DMS114 treated with DMSO at 0.1 percent for 48 hours (cell line): Measurements from ENCODE around the gene IQGAP2.
"Not testable (repeated sequence)": the region's sequence is repeated elsewhere in the genome, so short reads cannot be mapped to it uniquely, and the experiment has no call there.

Experiments used
- DNase-seq: peaks from one replicate; lab custom pipeline; 2025; ENCODE audit not compliant: unreplicated experiment; lab: John Stamatoyannopoulos, UW

Gene IQGAP2

DNA sequence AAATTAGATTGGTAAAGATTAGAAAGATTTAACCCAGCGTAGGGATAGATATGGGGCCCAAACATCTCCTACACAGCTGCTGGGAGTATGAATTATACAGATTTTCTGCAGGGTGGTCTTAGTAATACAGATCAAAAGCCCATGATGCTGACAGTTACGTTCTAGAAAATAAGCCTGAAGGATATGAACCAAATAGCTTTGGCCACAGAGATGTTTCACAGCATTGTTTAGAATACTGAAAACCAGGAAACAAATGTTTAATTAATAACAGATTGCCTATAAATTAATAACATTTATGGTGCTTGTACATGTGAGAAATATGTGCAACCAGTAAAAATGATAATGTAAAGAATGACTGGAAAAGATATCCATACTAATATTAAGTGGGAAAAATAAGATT is 195.4 kb downstream of the IQGAP2 start:
- no peak for DNase-seq

DNA sequence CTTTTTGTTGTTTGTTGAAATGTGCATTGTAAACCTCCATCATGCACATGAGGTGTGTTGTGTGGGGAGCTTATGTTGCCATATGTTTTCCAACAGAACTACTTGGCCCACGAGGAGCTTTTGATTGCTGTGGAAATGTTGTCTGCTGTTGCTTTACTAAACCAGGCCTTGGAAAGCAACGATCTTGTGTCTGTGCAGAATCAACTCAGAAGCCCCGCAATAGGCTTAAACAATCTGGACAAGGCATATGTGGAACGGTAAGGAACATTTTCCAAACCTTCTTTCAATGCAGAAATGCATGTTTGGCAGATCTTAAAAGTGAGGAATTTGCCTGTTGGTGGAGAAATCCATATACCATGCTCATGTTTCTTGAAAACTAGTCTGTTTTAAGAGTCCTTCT is 197.6 kb downstream of the IQGAP2 start:
- DNase-seq: no peak

DNA sequence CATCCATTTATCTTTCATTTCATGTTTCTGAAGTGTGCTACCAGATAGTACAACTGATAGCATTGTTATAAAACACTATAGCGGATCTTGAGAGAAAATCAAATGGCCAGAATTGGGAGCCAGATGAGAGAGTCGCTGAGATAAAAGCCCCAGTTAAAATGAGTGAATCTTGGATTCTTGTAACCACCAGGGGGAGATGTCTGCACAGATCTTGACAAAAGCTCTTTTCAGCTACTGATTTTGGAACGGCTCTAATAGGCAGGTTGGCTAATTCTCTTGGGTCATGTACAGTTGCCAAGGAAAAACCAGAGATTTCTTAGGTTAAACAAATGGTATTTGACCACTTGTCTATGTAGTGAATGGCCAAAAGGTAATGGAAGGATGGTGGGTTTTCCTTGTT is 198.4 kb downstream of the IQGAP2 start:
- peak; percentile 60 for DNase-seq

DNA sequence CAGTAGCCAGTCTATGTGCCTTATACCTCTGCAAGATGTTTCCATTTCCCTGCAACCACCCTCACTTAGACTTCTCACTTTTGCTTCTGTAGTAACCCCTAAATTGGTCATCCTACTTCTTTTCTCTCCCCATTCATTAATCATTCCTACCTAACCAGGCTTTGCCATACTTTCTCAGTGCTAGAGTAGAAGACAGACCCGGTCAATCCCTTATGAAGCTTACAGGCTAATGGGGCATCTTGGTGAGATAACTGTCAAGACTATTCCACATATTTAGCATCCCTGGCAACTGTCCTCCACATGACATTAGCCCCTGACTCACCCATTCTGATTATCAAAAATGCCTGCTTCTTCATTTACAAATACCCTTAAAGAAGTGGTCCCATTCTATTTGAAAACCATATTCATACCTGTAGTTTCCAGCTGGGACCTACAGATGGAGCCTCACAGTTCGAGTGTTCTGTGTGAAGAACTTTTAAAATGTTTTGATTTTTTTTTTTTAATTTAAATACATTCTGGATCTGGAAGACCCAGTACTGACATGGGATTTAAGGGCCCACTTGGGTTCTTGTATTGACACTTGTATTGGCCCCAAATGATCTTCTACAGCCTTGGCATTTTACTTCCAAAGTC is 199.1 kb downstream of the IQGAP2 start:
- DNase-seq: no peak

DNA sequence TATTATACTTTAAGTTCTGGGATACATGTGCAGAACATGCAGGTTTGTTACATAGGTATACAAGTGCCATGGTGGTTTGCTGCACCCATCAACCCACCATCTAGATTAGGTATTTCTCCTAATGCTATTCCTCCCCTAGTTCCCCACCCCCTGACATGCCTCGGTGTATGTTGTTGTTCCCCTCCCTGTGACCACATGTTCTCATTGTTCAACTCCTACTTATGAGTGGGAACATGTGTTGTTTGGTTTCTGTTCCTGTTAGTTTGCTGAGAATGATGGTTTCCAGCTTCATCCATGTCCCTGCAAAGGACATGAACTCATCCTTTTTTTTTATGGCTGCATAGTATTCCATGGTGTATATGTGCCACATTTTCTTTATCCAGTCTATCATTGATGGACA is 200.9 kb downstream of the IQGAP2 start:
- DNase-seq: not testable (repeated sequence)

DNA sequence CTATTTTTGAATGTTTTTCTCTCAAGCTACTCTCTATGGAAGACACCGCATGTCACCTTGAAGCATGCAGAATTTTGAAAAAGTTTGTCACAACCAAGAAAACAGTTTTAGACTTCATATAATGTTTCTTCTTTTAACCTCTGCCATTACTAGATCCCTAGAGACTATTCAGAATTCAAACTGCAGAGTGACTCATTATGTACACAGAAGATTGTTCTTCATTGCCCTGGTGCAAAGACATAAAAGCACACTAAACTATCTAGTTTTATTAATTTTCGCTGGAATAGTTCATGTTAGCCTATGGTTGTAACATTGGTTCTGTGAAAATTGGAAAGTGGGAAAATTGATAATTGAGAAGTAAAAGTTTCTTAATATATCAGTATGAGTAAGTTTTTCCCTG is 201.8 kb downstream of the IQGAP2 start:
- no peak for DNase-seq

DNA sequence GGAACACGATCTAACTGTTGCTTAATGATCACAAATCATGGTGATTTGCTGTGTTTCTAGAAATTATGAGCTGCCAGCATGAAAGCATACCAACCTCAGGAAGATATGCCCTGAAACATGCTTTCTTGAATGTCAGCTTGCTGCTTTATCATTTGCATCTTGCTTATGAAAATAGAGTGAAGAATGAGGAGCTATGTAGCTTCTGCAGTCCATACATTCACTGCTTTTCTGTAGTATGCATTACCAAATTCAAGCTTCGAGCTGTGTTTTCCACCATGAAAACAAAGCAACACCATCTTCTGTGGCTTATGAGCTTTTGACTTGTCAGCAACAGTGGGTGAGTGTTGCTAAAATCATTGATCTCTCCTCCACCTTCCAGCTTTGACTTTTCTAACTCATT is 203.6 kb downstream of the IQGAP2 start:
- no peak for DNase-seq

DNA sequence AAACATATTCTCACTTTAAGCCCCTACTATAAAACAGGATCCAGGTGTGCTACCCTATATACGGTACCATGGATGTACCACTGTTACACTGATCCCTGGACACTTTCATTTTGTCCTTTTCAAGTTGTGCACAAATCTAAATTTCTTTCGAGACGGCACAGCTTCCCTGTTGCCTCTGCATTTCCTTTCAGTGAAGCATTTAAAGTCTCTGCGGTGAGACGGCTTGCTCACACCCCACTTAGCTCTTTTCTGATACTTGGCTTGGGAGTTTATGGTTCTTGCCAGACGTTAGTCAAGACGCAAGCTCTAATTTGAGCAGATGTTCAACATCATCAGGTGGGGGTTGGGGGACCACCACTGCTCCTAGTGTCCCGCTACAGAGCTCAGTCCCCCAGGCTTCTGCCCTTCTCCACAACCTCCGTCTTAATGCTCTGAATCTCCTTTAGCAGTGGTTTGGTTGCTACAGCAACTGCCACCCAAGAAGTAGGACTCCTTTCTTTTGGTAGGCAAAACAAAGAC is 204.3 kb downstream of the IQGAP2 start:
- DNase-seq: no peak

DNA sequence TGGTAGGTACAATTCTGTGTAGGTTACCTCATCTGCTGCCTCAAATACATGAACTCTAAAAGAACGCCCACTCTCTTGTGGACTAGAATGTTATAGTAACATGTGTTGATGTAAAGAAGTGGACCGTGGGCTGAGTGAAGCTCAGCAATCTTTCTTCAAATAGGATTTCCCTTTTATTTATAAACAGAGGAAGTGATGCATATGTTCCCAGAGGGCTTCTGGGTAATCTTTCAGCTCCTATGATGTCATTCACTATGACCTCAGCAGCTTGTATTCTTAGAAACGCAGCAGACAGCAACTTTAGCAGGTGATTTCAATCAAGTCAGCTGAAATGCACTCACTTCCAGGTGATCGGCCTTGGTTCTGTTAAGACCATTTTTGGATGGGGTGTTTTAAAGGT is 205.7 kb downstream of the IQGAP2 start:
- DNase-seq: no peak

DNA sequence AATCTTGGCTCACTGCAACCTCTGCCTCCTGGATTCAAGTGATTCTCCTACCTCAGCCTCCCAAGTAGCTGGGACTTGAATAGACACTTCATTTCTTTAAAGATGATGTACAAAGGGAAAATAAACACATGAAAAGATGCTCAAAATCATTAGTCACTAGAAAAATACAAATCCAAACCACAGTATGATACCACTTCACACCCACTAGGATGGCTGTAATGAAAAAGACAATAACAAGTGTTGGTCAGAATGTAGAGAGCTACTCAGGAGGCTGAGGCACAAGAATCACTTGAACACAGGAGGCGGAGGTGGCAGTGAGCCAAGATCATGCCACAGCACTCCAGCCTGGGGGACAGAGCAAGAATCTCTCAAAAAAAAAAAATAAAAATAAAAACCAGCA is 207.1 kb downstream of the IQGAP2 start:
- DNase-seq: no peak

DNA sequence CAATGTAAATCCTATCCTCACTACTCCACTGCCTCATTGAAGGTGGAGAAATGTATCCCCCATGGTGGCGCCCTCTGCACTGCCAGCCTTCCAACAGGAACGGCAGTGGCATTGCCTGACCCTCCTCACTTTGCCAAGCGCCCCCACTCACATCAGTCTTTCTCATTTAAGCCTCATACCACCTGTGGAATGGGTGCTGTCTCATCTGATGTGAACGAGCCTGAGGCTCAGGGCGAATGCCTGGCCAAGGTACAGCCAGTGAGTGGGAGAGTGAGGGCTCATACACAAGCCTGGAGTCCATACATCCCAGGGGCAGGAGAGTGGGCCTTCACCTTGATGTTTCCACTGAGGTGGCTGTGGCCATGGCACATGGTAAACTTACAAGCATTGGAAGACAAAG is 209.9 kb downstream of the IQGAP2 start:
- no peak for DNase-seq

DNA sequence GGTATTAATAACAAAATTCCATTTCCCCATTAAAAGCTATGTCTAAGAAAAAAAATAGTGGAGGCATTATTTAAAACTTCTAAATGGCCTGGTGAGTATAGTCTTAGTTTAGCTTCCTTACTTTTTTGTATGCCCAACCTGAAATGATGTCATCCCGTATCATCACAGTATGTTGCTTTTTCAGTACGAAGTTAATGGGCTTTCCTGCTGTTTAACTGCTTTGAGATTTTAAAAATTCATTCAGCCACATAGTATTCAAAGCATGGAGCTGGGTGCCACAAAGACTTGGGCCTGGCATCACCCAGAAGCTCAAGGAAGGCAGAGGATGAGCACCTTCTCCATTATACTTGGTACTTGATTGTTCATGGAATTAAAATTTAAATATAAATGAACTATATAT is 212.7 kb downstream of the IQGAP2 start:
- no peak for DNase-seq

DNA sequence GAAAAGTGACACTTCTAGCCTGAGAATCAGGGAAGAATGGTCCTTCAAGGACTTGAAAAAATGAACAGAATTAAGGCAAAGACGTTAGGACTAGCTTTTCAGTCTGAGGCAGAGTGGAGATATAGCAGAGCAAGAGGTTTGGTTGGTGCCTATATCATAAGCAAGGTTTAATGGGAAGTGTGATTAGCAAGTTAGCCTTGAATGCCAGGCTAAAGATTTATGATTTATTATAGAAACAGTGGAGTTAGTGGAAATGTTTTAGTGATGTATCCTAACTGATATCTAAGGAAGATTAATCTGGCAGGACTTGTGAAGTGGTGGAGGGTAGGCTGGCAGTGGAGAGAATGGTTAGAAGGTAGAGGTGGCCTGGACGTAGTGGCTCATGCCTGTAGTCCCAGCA is 213.1 kb downstream of the IQGAP2 start:
- DNase-seq: no peak

DNA sequence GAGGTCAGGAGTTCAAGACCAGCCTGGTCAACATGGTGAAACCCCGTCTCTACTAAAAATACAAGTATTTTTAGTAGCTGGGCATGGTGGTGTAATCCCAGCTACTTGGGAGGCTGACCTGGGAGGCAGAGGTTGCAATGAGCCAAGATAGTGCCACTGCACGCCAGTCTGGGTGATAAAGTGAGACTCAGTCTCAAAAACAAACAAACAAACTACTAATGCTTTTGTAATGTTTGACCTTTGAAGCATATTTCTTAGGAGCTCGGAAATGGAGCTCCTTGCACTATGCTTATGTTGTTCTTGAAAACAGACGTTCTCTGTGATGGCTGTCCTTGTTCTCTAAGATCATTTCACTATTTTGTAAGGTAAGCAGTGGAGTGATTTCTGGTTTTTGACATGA is 214.1 kb downstream of the IQGAP2 start:
- no peak for DNase-seq

DNA sequence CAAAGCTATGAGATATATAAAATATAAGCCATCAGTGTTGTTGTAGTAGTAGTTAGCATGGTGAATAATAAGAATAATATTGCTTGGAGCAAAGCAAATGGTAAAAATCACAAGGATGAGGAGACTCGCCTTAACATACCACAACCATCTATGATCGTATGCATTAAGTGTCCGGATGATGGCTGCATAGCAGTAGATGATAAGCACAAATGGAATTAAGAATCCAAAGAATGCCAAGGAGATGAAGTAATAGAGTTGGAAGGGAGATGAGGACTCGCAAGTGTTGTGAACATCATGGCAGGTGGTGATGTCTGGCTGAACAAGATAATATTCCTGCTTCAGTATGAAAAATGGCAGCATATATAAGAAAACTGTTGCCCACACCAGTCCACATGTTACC is 214.6 kb downstream of the IQGAP2 start:
- no peak for DNase-seq

DNA sequence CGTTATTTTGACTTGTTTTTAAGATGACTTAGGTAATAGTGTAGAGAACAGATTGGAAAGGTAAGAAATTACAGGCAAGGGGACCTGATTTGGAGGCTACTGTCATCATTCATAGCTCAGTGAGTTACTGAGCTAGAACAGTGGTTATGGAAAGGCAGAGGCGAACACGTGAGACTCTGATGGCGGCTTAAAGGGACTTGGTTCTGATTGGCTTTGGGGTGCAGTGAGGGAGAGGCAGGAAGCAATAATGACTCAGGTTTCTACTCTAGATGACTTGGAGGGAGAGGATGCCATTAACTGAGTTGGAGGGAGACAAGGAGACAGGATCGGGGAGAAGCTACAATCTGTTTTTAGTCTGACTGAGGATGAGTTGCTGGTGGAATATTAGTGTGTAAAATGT is 217.1 kb downstream of the IQGAP2 start:
- no peak for DNase-seq

DNA sequence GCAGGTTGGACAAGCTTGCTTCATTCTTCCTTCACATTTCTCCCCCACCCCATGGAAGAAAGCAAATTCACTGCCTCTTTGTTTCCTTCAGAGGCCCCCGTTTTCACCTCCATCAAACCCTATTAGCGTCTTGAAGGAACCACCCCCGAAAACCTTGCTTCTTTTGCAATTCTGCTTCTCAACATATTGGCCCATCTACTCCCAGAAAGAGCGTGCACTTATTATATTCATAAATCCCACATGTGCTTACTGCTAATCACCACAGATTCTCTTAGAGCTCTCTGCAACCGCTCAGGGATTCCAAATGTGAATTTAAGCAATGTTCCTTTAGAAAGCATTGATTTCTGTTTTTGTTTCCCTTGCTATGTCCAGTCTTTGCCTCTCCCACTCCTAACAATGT is 219.0 kb downstream of the IQGAP2 start:
- DNase-seq: no peak

DNA sequence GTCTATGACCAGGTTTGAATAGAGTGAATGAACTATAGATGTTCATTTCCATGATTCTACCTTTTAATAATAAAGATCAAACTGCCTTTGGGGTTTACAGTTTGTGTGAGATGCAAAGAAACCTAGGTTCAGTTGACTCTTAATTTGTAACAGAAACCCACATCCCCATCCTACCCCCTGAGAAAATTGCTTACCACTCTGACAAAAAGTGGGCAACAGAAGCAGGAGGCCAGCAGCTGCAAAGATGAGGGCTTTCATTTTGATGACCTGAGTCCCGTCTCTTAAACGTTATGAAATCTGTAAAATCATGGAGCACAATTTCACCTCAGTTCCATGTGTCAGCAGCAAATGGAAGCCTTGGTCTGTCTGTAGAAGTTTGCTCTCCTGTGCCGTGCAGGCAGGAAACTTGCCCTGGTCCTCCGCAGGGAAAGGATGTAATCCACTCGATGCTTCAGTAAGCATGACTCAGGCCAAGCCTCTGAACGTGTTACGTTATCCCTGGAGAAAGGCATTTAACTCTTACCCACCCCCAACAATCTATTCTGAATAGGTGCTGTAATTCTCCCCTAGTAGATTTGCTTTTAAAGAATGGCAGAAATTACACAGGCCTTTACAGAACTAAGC is 220.0 kb downstream of the IQGAP2 start, which contains the start of gene F2RL2:
F2RL2 (minus strand) TSS at position 431 of the 624 bp plus-strand sequence; CDS start at position 258, 173 bp downstream.
- DNase-seq: no peak

DNA sequence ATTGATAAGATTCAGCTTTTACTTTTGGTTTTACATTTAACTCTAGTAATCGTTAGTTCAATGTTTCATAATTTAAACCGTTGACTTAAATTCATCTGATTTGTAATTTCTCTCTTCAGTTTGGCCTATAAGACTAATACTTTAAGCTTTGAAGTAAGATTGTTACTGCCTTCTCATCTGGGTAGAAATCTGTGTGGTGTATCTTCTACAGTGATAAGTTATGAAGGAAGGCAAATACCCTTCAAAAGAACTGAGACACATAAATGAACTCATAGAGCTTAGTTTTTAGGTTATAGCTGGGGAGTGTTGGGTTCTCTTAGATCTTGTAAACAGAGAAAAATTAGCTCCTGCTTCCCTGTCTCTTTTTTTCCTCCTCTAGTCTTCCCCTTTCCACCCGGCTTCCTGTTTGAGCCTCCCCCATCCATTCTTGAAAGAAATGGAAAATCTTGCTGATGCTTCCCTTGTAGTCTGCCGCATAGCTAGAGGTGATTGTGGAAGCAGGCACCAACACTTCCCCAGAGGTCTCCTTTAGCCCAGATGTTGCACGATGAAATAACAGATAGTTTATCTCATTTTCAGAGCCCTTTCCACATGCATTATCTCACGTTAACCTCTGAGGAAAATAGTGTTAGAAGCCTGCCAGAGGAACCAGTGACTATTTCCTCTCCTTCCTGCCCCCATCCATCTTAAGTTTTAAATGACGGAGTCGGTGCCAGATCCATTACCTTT is 222.2 kb downstream of the IQGAP2 start:
- no peak for DNase-seq

DNA sequence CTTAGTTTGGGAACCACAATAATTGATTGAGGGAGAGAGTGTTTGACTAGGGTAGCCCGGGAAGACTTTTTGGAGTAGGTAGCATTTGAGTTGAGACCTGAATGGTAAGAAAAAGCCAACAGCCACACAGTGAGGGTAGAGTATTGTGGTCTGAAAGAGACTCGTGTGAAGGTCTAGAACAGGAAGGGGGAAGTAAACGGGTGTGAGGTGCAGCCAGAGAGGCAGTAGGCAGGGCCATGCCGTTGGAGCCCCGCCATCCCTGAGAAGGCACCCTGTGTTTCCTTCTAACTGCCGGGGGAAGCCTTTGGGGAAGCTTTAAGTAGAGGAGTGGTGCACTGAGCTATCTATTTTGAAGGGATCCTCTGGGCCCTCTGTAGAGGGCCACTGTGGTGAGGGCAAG is 223.7 kb downstream of the IQGAP2 start:
- DNase-seq: no peak

DNA sequence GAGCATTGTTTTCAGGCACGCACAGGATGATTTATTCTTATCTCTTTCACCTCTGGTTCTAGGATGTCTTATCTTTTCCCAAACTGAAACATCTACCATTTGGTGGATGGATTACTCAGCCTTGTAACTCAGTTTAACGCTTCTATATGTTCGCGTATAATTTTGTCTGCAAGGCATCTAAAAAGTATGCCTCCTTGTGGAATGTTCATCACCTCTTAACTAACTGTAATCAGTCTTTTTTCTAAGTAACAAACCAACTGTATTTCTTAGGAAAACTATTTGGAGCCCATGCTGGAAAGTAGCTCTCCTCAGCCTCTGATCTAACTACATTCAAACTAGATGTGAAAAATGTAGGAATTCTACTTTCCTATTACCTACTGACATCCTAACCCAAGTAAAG is 231.6 kb downstream of the IQGAP2 start:
- DNase-seq: no peak

DNA sequence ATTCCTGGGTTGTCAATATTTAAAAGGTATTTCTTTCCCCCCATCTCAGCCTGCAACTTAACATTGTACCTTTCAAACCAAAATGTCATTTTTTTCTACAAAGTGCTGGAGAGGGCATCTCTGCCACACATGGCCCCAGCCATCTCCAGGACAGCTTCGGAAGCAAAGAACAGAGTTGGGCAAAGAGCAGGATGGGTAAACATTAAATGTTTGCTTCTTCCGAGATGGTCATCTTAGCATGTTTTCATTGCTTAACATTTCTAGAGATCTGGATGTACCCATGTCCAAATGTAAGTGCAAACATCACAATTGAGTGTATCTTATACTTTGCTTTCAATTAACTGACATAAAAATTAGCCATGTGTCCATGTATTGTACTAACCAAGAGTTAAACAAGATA is 234.4 kb downstream of the IQGAP2 start:
- no peak for DNase-seq
